Transverse colon (tissue), 4 donors: Measurements from ENCODE around the gene HNF1A.

Source experiments
- EP300 ChIP-seq: sonication (generic); formaldehyde crosslinking; IDR thresholded peaks from one replicate; pipeline ENCODE4 v1.6.1; 2017; ENCODE audit warnings: antibody characterized with exemption, low read depth
- POLR2A ChIP-seq: fragments of 450-650 bp; IDR thresholded peaks from one replicate; pipeline ENCODE4 v1.6.1; 2016; ENCODE audit warnings: antibody characterized with exemption, mild to moderate bottlenecking, moderate library complexity
- POLR2AphosphoS5 ChIP-seq, 3 donors: sonication (generic); formaldehyde crosslinking; IDR thresholded peaks; one replicate each; pipeline ENCODE4 v1.6.1; 2016; ENCODE audit warnings: antibody characterized with exemption in 3 of 3
- TF ChIP-seq, protein P1 (sequence below), 5 experiments: fragments of 200-600 bp in 3 of 5; fragments of 450-650 bp in 2 of 5; sonication (generic) in 3 of 5; IDR thresholded peaks; 1 replicate in 2 of 5; 2 replicates in 3 of 5; pipeline ENCODE4 v1.5.1; 2016 to 2017; ENCODE audit warnings: antibody characterized with exemption in 5 of 5, inconsistent platforms in 3 of 5, mild to moderate bottlenecking in 2 of 5, moderate library complexity in 1 of 5

DNA sequence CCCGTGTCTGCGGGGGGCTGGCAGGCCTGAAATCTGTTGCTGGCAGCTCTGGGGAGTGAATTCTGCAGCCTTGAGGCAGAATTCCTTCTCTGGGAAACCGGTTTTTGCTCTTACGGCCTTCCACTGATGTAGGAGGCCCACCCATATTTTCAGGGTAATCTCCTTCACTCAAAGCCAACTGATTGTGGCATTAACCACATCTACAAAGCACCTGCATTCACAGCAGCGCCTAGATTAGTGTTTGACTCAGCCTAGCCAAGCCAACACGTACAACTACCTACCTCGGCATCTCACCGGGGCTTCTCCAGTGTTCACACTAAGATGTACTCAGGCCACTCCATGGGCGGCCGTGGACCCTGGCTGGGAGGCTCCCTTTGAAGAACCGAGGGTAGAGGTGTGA, 22.2 kb downstream of the HNF1A start:
- TF ChIP-seq, protein P1, sequence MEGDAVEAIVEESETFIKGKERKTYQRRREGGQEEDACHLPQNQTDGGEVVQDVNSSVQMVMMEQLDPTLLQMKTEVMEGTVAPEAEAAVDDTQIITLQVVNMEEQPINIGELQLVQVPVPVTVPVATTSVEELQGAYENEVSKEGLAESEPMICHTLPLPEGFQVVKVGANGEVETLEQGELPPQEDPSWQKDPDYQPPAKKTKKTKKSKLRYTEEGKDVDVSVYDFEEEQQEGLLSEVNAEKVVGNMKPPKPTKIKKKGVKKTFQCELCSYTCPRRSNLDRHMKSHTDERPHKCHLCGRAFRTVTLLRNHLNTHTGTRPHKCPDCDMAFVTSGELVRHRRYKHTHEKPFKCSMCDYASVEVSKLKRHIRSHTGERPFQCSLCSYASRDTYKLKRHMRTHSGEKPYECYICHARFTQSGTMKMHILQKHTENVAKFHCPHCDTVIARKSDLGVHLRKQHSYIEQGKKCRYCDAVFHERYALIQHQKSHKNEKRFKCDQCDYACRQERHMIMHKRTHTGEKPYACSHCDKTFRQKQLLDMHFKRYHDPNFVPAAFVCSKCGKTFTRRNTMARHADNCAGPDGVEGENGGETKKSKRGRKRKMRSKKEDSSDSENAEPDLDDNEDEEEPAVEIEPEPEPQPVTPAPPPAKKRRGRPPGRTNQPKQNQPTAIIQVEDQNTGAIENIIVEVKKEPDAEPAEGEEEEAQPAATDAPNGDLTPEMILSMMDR (IDR thresholded peaks at IDR 0.05), result no peak
- TF ChIP-seq POLR2AphosphoS5 (IDR thresholded peaks at IDR 0.05) (no peak), POLR2A (no peak), EP300 (no peak)
